Measurements from ENCODE around the gene GLYR1. TPM values are rescaled to one million over a fixed set of nuclear protein-coding genes. Genes with fewer than 3 reads are reported as not detected.
"Not testable (repeated sequence)": the region's sequence is repeated elsewhere in the genome, so short reads cannot be mapped to it uniquely, and the experiment has no call there.

Gene GLYR1
- total RNA-seq, 2 experiments from 2014 or later, result 62.2 to 65.0 TPM

DNA sequence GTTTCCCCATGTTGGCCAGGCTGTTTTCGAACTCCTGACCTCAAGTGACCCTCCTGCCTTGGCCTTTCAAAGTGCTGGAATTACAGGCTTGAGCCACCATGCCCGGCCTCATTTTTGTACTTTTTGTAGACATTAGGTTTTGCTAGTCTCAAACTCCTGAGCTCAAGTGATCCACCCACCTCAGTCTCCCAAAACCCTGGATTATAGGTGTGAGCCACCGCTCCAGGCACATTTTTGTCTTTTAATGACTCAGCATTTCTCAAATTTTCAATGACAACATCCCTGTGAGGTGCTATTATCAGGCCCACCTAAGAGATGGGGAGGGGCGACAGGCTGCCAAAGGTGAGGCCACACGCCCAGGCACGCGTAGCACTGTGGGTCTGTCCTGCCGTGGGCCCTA, 60.0 kb downstream of the GLYR1 start:
- CTCF ChIA-PET, result no interaction called here
- DNase-seq, result no peak
- intact Hi-C loops (cut with micrococcal nuclease), result no loop called here
- H3K36me3 Mint-ChIP-seq (ENCODE audit: low read depth), result no peaks in the 10 kb centered on the region
- H3K27ac Mint-ChIP-seq, result no peak overlapping the region
- no peaks in the 10 kb centered on the region for H3K9me3 Mint-ChIP-seq
- no peak overlapping the region for H3K4me3 Mint-ChIP-seq
- H3K4me1 Mint-ChIP-seq (ENCODE audit: low read depth), result no peaks in the 10 kb centered on the region
- H3K27me3 Mint-ChIP-seq (ENCODE audit: low read depth), result no peaks in the 10 kb centered on the region

GRCh38 chr16:4785758-4786433, 61.2 kb downstream of the GLYR1 start:
- intact Hi-C loops (cut with micrococcal nuclease), result no loop called here
- no peaks in the 10 kb centered on the region for H3K4me1 Mint-ChIP-seq (ENCODE audit: low read depth)
- no peaks in the 10 kb centered on the region for H3K9me3 Mint-ChIP-seq
- no peak for DNase-seq
- H3K27me3 Mint-ChIP-seq (ENCODE audit: low read depth), result no peaks in the 10 kb centered on the region
- H3K36me3 Mint-ChIP-seq (ENCODE audit: low read depth), result no peaks in the 10 kb centered on the region
- CTCF ChIA-PET, result no interaction called here
- H3K27ac Mint-ChIP-seq, result no peak overlapping the region
- no peak overlapping the region for H3K4me3 Mint-ChIP-seq

DNA sequence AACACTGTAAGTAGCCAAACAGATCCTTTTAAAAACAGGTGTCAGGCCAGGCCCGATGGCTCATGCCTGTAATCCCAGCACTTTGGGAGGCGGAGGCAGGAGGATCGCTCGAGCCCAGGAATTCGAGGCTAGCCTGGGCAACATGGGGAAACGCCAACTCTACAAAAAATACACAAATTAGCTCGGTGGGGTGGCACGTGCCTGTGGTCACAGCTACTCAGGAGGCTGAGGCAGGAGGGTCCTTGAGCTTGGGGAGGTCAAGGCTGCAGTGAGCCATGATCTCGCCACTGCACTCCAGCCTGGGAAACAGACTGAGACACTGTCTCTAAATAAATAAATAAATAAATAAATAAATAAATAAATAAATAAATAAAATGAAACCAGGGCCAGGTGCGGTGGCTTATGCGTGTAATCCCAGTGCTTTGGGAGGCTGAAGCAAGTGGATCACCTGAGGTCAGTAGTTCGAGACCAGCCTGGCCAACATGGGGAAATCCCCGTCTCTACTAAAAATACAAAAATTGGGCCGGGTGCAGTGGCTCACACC, 62.6 kb downstream of the GLYR1 start:
- H3K4me1 Mint-ChIP-seq (ENCODE audit: low read depth); CTCF ChIA-PET; H3K27me3 Mint-ChIP-seq (ENCODE audit: low read depth); H3K4me3 Mint-ChIP-seq; intact Hi-C loops (cut with micrococcal nuclease); H3K27ac Mint-ChIP-seq; DNase-seq; H3K36me3 Mint-ChIP-seq (ENCODE audit: low read depth); H3K9me3 Mint-ChIP-seq: not testable (repeated sequence)

DNA sequence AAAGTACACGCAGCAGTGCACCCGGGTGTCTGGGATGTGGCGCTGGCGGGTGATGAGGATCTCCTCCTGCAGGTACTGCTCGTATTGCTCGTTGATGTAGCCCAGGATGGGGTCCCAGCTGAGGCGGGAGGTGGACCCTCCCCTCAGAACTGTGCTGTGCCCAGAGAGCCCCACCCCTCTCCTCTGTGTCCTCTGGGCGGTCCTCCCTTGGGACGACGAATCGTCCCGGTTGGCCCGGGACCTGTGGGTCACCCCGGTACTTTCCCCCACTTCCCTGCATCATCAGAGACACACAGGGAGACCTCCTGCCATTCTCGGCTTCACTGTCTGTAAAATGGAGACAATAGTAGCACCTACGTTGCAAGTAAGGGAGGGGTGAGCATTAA, 63.1 kb downstream of the GLYR1 start:
- Mint-ChIP-seq H3K4me1 (ENCODE audit: low read depth) (no peaks in the 10 kb centered on the region), H3K27me3 (ENCODE audit: low read depth) (no peaks in the 10 kb centered on the region), H3K4me3 (no peak overlapping the region), H3K27ac (no peak overlapping the region), H3K36me3 (ENCODE audit: low read depth) (no peaks in the 10 kb centered on the region), H3K9me3 (no peaks in the 10 kb centered on the region)
- DNase-seq, result no peak
- CTCF ChIA-PET, result no interaction called here
- intact Hi-C loops (cut with micrococcal nuclease), result no loop called here

- intact Hi-C loops (cut with micrococcal nuclease), result no loop called here
- DNase-seq, result no peak
- no peaks in the 10 kb centered on the region for H3K9me3 Mint-ChIP-seq
- no peaks in the 10 kb centered on the region for H3K36me3 Mint-ChIP-seq (ENCODE audit: low read depth)
- H3K27me3 Mint-ChIP-seq (ENCODE audit: low read depth), result no peaks in the 10 kb centered on the region
- CTCF ChIA-PET, result no interaction called here
- no peak overlapping the region for H3K4me3 Mint-ChIP-seq
- no peaks in the 10 kb centered on the region for H3K4me1 Mint-ChIP-seq (ENCODE audit: low read depth)
- no peak overlapping the region for H3K27ac Mint-ChIP-seq
These were observed 63.7 kb downstream of the GLYR1 start for GRCh38 chr16:4783251-4783950.

GRCh38 chr16:4780235-4780634, 66.9 kb downstream of the GLYR1 start:
- Mint-ChIP-seq H3K27ac (no peak overlapping the region), H3K4me1 (ENCODE audit: low read depth) (no peaks in the 10 kb centered on the region), H3K9me3 (no peaks in the 10 kb centered on the region), H3K36me3 (ENCODE audit: low read depth) (no peaks in the 10 kb centered on the region), H3K27me3 (ENCODE audit: low read depth) (no peaks in the 10 kb centered on the region), H3K4me3 (no peak overlapping the region)
- CTCF ChIA-PET, result no interaction called here
- intact Hi-C loops (cut with micrococcal nuclease), result no loop called here
- DNase-seq, result no peak

DNA sequence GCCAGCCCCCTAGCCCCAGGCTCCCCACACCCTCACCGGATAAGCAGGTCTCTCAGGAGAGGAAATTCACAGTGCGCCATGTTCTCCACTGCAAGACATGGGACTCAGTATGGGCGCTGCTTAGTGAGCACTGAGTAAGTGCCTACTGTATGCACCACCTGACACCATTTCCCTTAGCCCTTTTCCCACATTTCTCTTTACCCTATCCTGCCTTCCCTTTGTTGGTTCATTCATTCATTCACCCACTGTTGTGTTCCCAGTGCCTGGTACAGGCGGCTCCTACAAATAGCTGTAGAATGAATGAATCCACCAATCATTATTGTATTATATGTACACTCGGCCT, 69.1 kb downstream of the GLYR1 start:
- CTCF ChIA-PET, result interaction anchor here (0.6 kb wide), 1 partner anchor 20 kb away, joined by 3 read pairs; no protein-coding TSS in a partner anchor
- Mint-ChIP-seq H3K9me3 (no peaks in the 10 kb centered on the region), H3K4me3 (no peak overlapping the region), H3K27ac (no peak overlapping the region), H3K36me3 (ENCODE audit: low read depth) (no peaks in the 10 kb centered on the region), H3K27me3 (ENCODE audit: low read depth) (no peaks in the 10 kb centered on the region), H3K4me1 (ENCODE audit: low read depth) (no peaks in the 10 kb centered on the region)
- intact Hi-C loops (cut with micrococcal nuclease), result no loop called here
- no peak for DNase-seq

- Mint-ChIP-seq H3K27me3 (ENCODE audit: low read depth) (no peaks in the 10 kb centered on the region), H3K4me3 (no peak overlapping the region), H3K9me3 (no peaks in the 10 kb centered on the region), H3K27ac (no peak overlapping the region), H3K36me3 (ENCODE audit: low read depth) (no peaks in the 10 kb centered on the region), H3K4me1 (ENCODE audit: low read depth) (no peaks in the 10 kb centered on the region)
- CTCF ChIA-PET, result interaction anchor here (0.6 kb wide), 1 partner anchor 21 kb away, joined by 3 read pairs; no protein-coding TSS in a partner anchor
- intact Hi-C loops (cut with micrococcal nuclease), result no loop called here
- DNase-seq, result no peak
These were observed 69.6 kb downstream of the GLYR1 start for GRCh38 chr16:4777339-4778049.

DNA sequence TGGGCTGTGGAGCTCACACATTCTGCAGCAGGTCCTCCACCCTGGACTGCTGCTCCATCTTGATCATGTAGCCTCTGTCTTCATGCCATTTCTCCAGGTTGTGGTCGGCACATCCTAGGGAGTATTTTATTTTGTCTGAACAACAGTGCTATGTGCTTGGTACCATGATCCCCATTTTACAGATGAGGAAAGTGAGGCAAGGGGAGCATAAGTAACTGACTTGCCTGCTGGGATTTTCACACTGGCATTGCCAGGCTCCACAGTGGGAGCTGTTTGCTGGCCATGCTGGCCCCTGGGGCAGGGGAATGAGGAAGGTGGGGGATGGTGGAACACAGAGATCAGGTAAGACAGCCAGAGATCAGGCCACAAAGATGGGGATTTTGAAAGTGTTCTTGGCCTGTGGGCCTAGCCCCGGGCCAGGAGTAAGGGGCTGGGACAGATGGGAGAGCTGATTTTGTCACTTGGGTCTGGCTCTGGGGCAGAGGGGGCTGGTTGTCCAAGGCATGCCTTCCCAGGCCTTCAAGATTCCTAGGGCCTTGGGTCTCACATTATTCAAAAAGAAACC, 70.9 kb downstream of the GLYR1 start:
- no peaks in the 10 kb centered on the region for H3K27me3 Mint-ChIP-seq (ENCODE audit: low read depth)
- intact Hi-C loops (cut with micrococcal nuclease), result no loop called here
- CTCF ChIA-PET, result no interaction called here
- H3K4me3 Mint-ChIP-seq, result no peak overlapping the region
- no peak overlapping the region for H3K27ac Mint-ChIP-seq
- no peaks in the 10 kb centered on the region for H3K36me3 Mint-ChIP-seq (ENCODE audit: low read depth)
- H3K4me1 Mint-ChIP-seq (ENCODE audit: low read depth), result no peaks in the 10 kb centered on the region
- no peaks in the 10 kb centered on the region for H3K9me3 Mint-ChIP-seq
- DNase-seq, result no peak

DNA sequence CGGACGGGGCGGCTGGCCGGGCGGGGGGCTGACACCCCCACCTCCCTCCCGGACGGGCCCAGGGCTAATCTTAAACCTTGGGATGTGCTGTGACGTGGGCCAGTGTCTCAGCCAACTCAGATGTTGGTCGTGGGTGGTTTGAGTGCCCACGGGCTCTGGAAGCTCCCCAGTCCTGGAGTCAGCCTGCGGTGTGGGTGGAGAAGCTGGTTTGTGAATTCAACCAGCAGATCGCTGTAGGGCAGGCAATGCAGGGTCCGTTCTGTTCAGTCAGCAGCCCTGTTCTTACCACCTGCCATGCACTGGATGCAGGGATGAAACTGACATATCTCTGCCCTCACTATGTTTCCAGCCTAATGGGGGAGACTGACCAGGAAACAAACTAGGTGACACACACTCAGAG, 72.1 kb downstream of the GLYR1 start:
- intact Hi-C loops (cut with micrococcal nuclease), result no loop called here
- Mint-ChIP-seq H3K4me1 (ENCODE audit: low read depth) (no peaks in the 10 kb centered on the region), H3K27me3 (ENCODE audit: low read depth) (no peaks in the 10 kb centered on the region), H3K4me3 (no peak overlapping the region), H3K9me3 (no peaks in the 10 kb centered on the region), H3K27ac (no peak overlapping the region), H3K36me3 (ENCODE audit: low read depth) (no peaks in the 10 kb centered on the region)
- no peak for DNase-seq
- CTCF ChIA-PET, result no interaction called here

DNA sequence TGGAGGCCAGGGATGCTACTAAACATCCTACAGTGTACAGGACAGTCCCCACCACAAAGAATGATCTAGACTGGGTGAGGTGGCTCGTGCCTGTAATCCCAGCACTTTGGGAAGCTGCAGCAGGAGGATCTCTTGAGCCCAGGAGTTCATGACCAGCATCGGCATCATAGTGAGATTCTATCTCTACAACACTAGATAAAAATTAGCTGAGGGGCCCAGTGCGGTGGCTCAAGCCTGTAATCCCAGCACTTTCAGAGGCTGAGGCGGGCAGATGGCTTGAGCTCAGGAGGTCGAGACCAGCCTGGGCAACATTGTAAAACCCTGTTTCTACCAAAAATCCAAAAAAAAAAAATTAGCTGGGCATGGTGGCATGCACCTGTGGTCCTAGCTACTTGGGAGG, 74.7 kb downstream of the GLYR1 start:
- CTCF ChIA-PET, result interaction anchor here (0.7 kb wide), 1 partner anchor 184 kb away, joined by 6 read pairs; no protein-coding TSS in a partner anchor
- no peak overlapping the region for H3K27ac Mint-ChIP-seq
- no peak overlapping the region for H3K4me3 Mint-ChIP-seq
- peaks cover 15% of the 10 kb centered on the region for H3K4me1 Mint-ChIP-seq (ENCODE audit: low read depth)
- intact Hi-C loops (cut with micrococcal nuclease), result no loop called here
- H3K9me3 Mint-ChIP-seq, result no peaks in the 10 kb centered on the region
- no peaks in the 10 kb centered on the region for H3K27me3 Mint-ChIP-seq (ENCODE audit: low read depth)
- H3K36me3 Mint-ChIP-seq (ENCODE audit: low read depth), result no peaks in the 10 kb centered on the region
- DNase-seq, result no peak

- no peaks in the 10 kb centered on the region for H3K36me3 Mint-ChIP-seq (ENCODE audit: low read depth)
- CTCF ChIA-PET, result no interaction called here
- H3K27ac Mint-ChIP-seq, result no peak overlapping the region
- H3K4me1 Mint-ChIP-seq (ENCODE audit: low read depth), result peaks cover 18% of the 10 kb centered on the region
- no peaks in the 10 kb centered on the region for H3K9me3 Mint-ChIP-seq
- H3K4me3 Mint-ChIP-seq, result no peak overlapping the region
- intact Hi-C loops (cut with micrococcal nuclease), result no loop called here
- DNase-seq, result no peak
- H3K27me3 Mint-ChIP-seq (ENCODE audit: low read depth), result no peaks in the 10 kb centered on the region
These were observed 75.4 kb downstream of the GLYR1 start for GRCh38 chr16:4771646-4772045.

All from activated naive CD4-positive, alpha-beta T cell treated with anti-CD3 and anti-CD28 coated beads for 36 hours (primary cell).